Measurements from ENCODE around the gene KCNQ1OT1.

Gene KCNQ1OT1

DNA sequence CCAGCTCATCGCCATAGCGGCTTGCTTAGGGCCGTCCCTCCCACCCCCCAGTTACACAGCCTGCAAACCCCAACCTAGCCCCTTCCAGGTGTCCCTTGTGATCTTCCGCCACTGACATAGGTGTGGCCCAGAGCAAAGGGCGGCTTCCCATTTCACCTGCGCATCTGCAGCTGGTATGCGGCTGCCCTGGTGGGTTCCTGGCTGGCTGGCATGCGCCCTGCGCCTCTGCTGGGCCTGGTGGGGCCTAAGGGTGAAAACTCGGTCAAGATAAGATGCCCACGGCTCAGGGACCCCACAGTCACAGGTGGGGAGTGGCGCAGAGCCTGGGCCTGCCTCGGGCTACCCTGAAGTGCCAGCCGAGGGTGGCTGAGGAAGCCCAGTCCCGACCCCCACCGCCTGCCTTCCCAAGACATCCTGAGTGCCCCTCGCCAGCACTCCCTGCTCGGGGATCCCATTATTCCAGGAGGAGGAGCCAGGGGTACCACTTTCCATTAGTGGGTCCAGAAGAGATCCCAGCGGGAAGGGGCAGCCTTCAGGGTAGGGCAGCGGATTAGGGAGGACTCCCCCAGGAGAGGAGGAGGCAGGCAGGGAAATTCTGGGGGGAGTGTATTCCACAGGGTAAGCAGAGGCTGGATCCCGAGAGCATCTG, 36.9 kb upstream of the KCNQ1OT1 start:
- DNase-seq (ENCODE audit: low spot score): no peak

DNA sequence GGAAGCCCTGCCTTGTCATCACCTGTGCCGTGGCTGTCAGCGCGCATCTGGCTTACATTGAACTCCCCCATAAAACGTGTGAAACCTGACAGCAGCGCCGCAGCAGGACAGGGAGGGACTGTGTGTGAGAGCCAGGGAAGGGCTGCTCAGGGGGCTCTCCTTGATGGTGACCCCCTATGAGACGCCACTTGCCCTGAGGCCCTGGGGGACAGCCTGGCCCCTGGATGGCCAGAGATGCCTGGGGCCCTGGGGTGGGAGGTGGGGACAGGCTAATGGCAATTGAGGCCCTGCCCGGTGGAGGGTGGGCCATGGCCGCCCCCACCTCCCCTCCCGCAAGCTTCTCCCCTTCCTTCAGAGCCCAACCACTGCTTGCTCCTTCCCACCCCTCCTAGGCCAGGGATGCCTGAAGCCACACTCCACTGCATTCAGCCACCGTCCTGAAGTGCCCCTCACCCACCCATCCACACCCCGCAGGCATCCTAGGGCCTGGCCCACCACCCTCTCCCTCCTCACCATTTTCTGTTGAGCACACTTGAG, 35.3 kb upstream of the KCNQ1OT1 start:
- no peak for DNase-seq (ENCODE audit: low spot score)

DNA sequence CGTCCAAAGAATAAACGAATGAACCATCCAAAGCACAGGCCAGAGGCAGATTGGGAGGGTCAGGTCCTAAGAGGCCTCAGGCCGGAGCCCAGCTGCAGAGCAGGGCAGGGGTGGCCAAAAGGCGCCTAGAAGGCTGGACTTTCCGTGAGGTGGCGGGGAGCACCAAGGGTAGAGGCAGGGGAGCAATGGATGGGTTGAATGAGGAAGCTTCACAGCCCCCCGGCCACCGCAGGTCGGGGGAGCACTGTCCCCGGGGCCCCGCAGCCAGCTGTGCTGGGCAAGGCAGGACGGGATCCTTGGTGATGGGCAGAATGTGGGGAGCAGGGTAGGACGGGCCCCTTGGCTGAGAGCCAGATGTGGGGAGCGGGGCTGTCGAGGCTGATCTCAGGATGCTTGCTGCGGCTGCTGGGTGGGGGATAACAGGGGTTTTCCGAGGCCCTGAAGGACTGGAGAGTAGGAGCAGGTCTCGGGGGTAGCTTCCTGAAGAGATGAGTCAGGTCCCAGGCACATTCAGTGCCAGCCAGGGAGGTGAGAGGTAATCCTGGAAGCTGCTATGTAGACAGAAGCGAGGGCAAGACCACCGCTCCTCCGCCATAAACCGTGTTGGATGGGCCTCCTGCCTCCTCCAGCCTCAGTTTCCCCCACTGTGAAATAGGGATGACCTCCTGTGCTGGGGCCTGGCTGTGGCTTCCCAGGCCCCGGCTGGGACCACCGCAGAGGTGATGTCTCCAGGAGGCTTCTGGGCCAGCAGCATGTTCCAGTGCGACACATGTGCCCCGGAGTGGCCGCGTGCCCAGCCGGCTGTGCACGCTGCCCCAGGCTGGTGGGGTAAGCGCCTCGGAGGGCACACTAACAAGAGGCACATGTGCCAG, 34.6 kb upstream of the KCNQ1OT1 start:
- DNase-seq (ENCODE audit: low spot score): no peak

DNA sequence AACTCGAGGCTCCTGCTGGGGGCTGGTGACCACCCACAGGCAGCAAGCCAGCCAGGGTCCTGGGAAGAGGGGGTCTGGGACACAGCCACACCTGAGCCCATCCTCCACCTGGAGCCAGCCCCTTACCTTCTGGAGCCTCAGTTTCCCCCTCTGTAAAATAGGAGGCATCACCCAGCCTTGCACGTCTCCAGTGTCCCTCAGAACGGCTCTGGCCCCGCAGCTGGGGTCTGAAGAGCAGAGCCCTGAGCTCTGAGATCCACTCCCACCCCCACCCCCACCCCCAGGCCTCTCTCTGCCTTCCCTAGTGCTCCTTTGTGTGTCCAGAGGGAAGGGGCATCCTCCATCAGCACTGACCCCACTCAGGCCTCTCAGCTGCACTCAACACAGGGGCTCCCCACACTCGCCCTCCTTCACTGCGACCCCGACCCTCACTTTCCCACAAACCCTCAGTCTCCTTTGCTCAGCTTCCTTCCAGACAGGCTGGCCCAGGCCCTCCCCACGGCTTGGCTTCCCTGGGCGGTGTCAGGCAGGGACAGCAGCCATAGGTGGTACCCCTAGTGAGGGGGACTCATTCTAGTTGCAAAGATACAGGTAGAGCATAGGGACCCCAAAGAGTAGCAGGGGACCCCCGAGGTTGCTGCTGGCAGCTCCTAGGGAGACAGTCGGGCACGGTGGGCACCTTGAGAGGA, 33.3 kb upstream of the KCNQ1OT1 start:
- DNase-seq (ENCODE audit: low spot score): no peak

DNA sequence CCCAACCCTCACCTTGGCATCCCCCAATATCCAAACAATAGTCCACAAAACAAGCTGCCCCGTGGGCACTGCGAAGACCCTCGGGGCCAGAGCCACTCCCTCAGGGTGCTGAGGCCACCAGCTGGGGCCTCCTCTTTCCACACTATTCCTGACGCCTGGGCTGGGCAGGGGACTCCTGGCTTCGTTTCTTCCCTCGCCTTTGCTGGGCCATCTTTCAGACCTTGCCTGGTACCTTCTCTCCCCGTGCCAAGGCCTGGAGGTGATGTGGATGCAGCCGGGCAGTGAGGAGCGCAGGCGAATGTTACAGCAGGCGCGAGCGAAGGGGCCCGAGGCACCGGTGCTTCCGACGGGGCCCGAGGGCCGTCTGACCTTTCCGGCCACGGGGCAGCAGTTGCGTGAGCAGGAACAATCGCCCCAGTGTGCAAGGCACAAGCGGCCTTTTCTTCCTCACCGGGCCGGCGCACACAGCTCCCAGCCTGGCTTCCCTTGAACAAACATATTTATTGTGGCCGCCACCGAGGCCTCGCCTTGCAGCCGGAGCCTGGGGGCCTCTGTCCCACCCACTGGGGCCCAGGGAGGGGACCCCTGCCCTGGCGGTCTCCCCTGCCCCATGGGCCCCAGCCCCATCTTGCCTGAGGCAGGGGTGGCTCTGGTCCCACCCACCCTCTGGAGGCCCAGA, 32.6 kb upstream of the KCNQ1OT1 start:
- no peak for DNase-seq (ENCODE audit: low spot score)

DNA sequence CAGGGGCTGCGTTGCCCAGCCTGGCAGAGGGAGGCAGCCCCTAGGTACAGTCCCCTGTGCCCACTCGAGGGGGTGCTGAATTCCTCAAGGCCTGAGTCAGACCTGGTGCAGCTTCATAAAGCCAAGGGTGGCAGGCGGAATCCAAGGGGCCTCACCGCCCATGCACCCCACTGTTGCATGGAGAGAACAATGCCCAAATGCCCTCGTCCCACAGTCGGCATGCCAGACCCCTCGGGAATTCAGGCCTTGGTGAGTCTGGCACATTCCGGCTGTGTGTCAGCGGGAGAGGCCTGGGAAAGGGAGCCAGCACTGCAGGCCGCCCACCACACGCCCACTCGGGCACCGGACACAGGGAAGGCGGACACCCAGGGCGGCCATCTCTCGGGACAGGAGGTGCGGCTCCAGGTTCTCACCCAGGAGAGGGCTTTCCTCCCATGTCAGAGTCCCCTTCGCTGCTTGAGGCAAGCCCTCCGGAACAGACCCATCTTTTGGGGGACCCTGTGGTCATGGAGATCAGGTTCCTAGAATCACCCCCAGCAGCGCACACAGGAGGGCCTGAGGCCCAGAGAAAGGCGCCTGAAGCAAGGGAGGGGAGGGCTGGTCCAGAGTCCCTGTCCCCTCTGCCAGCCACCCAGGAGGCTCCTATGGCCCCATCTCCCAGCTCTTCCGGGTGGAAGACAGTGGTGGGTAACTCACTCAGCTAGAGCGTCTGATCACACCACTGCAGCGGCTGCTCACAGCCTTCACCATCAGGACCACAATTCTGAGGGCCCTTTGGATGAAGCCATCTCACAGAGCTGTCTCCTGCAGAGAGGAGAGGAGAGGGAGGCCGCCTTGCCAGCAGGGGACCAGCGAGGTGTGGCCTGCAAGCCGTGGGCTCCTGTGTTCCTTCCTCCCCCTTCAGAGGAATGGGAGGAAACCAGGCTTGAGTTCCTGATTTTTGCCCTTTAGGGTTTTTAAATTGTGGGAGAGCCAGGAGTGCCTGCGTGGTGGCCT, 31.6 kb upstream of the KCNQ1OT1 start:
- DNase-seq (ENCODE audit: low spot score): no peak

DNA sequence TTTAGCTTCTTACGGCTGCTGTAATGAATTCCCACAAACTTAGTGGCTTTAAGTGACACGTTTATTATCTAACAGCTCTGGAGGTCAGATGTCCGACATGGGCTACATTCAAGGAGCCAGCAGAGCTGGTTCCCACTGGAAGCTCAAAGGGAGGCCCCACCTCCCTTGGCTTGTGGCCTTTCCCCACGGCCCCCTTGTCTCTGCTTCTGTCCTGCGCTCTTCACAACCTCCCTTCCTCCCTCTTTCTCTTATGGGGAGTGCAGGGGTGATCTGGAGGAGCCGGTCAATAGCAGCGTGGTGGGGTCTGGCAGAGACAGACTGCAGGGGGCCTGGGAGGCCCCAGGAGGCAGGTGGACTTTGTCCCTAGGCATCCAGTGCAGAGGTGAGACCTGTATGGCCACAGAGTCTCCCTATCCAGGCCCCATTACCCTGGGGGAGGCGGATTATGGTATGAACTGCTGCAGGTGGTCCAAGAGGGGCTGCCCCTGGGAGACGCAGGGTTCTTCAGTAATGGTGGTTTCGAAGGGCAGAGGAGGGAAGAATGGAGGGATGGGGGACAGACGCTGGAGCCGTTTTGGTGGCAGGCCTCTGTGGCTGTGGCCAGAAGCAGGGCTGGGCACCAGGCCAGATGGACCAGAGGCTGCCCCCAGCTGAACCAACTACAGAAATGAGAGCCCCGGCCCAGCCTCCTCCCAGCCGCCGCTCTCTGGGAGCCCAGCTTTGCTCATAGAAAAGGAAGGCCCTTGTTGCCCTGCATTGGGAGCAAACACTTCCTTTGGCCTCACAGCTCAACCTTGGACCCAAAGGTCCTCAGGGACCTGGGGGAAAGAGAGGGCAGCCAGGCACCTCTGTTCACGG, 30.7 kb upstream of the KCNQ1OT1 start:
- no peak for DNase-seq (ENCODE audit: low spot score)

DNA sequence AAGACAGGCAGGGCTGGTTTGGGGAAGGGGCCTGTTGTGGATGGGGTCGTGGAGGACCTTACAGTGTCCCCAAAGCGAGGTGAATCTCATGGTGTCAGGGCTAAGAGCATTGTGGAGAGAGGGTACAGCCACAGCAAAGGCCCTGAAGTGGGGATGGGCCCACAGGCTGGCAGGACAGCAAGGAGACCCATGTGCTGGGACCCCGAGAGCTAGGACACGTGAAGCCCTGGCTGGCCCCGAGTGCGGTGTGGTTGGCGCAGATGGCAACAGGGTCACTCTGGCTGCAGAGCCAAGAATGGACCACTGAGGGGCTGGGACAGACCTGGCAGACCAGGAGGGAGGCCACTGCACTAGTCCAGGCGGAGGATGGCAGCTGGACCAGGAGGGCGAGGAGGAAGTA, 30.0 kb upstream of the KCNQ1OT1 start:
- DNase-seq (ENCODE audit: low spot score): no peak

DNA sequence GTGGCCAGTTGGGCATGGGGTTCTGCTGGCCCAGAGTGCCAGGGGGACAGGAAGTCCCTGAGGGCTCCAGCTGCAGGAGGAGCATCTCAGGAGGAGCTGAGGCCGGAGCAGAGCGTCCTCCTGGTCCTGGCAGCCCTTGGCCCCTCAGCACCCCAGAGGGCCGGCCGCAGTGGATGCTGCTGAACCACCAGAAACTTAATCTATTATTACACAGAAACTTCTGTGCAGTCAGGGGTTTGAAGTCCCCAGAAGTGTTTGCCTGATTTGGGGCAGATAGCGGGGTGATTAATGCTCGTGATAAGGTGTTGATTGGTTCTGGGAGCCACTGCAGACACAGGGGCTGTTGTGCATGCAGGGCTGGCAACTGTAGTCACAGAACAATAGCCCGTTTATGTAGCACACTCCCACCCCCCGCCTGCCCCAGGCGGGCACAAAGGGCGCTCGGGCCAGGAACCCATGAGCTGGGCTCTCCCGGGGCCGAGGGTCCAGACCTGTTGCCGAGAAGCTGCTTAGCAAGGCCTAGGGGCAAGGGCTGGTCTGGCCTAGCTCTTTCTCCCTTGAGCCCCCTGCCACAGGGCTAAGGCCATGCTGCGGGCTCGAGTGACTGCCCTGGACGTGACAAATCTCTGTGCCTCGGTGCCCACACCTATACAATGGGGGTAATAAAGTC, 29.0 kb upstream of the KCNQ1OT1 start:
- no peak for DNase-seq (ENCODE audit: low spot score)

DNA sequence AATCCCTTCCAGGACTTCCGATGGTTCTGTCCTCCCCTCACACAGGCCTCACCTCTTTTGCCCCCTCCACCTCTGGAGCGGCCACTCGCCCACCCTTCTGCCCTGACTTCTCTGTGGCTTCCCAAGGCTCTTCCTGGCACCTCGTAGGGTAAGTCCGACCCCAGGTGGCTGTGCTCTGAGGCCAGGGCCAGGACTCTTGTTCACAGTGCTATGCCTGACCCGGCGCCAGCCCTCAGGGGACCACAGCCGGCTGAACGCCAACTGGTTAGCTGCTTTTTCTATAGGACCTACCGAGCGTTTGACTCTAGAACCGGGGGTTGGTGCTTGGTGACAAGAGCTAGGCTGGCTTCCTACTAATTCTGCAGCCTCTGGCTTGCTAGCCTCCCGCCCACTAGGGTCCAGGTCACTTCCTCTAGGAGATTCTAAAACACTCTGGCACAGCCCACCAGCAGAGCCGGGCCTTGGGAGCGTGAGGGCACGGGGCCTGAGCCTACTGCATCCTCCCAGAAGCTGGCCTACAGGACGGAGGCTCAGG, 28.4 kb upstream of the KCNQ1OT1 start:
- no peak for DNase-seq (ENCODE audit: low spot score)

DNA sequence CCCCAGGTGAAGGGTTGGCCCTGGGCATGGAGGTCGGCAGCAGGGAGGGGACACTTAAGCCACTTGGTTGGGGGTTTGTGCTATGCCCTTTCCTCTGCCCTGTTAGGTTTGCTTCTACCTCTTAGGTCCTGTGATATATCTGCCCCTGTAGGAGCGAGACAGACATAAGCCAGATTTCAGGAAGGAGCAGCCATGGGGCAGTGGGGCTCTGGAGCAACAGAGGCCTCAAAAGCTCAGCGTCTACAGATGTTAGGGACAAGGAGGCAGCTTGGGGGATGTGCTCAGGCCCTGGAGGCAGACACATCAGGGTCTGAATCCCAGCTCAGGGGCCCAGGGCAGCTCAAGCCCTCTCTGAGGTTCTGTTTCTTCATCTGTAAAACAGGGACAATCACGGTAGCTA, 27.2 kb upstream of the KCNQ1OT1 start:
- DNase-seq (ENCODE audit: low spot score): no peak

DNA sequence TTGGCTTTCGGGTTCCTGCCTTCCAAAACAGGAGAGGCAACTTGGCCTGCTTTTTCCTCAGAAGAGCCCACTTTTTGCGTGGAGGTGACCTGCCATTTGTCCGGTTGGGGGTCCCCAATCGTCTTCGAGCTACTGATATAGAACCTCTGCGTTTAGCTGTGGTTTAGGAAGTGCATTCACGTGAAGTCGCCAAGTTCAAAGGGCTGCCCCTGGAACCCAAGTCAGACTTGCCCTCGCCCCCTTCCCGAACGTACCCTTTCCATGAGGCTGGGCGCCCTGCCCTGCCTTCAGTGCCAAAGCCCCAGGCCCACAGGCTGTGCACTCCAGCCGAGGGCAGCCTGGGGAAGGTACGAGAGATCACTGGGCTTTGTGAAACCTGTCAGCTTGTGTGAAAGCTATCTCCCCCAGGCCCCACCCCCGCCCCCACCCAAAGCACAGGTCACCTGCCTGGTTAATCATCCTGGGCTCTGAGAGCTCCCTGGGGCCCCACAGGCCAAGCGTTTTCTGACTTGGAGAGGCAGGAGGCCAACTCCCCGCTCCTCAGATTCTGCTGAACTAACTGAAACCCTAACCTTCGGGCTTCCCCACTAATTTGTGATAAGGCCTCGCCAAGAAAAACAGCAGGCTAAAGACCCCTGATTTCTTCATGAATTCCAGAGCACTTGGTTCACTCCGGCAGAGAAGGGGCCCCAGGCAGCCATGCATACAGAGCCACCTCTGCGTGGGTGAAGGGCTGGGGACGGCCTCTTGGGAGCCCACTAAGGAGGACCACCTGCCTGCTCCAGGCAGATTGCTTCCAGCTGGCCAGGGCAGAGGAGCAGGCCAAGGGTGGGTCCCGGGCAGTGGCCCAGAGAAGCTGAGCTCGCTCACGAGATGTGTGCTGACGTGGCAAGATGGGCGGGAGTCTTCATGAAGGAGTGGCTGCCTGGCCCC, 25.8 kb upstream of the KCNQ1OT1 start:
- no peak for DNase-seq (ENCODE audit: low spot score)

DNA sequence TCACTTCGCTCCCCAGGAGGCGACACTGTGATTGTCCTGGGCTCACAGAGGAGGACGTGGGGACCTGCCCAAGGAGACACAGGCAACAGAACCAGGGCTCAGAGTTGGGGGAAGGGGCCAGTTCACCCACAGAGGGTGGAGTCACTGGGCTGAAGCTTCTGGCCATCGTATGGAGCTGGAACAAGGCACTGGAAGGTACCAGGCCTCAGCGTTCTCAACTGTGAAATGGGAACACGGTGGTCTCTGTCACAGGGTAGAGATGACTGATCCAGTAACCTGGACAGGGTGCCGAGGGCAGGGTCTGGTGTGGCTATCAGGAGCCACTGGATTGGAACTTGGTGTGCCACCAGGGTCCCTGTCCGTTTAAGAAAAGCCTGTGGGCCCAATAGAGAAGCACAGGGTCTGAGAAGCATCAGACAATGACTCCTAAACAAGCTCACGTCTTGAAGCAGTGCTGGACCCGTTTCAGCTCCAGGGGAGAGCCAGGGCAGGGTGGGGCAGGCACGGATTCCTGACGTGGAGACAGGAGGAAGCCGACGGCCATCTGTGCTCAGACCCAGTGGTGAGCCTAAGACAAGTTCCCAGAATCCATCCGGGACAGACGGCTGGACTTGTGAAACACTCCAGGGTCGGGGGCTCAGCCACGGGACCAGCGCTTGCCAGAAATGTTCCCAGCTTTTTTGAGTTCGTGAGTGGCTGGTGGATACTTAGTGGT, 25.0 kb upstream of the KCNQ1OT1 start:
- DNase-seq (ENCODE audit: low spot score): no peak

DNA sequence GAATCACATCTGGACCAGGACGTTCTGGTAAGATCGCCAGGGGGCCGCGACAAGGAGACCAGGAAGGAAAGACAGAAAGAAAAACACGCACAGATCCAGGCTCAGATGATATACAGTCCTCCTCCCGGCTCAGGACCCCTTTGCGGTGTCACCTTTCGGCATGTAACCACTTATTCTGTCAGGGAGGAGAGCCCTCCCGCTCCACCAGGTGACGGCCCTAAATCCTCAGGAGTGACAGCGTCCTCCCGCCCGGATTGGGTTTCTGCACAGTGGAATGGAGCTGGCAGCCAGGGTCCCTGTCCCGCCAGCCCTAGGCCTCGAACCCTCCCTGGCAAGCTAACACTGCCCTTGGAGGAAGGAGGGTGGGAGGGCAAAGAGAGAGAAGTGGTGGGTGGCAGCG, 24.3 kb upstream of the KCNQ1OT1 start:
- no peak for DNase-seq (ENCODE audit: low spot score)

DNA sequence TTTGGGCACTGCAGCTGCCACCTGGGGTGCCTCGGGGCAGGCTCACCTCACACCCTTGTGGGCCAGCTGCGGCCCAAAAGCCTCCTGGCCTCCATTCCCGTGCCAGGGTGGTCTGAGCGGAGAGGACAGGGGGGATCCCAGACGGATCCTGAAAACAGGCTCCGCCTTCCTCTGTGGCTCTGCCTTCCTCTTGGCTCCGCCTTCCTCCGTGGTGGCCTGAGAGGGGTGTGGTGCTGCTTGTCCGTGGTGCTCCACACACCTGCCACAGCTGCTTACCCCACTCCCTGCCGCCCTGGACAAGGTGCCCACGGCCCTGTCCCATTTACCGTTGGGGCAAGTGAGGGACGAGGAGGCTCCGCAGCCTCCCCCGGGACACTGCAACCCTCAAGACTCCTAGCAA, 23.2 kb upstream of the KCNQ1OT1 start:
- no peak for DNase-seq (ENCODE audit: low spot score)

DNA sequence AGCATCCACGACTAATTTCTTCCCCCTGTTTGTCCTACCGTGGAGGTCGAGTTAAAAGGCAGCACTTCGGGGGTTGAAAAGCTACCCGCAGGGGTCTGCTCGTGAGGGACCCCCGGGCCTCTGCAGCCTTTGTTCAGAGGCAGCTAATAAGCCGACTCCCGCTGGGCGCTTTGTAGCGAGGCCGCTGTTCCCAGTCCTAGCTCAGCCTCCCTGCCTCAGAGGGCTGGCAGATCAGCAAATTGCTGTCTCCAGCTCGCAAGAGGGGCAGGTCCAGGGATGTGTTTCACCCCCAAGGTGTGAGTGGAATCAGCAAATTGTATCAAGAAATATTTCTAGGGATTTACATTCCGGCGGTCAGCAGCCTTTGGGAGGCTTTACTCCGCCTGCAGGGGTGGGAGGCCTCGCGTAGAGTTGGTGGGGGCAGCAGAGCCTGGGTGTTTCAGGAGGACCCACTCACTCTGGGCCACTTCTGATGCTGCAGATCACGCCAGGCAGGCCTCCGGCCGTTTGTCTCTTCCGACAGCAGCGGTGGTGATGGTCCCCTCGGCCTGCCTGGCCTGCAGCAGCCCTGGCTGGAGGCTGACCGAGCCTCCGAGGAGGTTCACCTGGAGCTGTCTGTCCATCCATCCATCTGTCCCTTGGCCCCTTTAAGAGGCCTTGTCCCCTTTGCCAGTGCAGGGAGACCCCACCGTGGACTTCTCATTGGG, 21.6 kb upstream of the KCNQ1OT1 start:
- no peak for DNase-seq (ENCODE audit: low spot score)

Data from AG08396 (cell line).